Endothelial cell of umbilical vein (primary cell): ENCODE results near the gene PFDN1. TPM values are rescaled to one million over a fixed set of nuclear protein-coding genes. Genes with fewer than 3 reads are reported as not detected.

Source experiments
- BruUV-seq: library from RNA; stranded (reverse); fragments of 400-500 nt; replicated peaks from 2 replicates; lab custom pipeline; 2021; lab: Mats Ljungman, UMichigan
- CTCF ChIA-PET: fragments of 300-600, 350-600 bp; sonication (Branson Sonifier 250); formaldehyde crosslinking; loops from one replicate; lab custom pipeline; 2021; ENCODE audit warnings: antibody characterized with exemption, inconsistent platforms; lab: Charles Lee
- POLR2A ChIA-PET: fragments of 300-600, 350-600 bp; sonication (Branson Sonifier 250); formaldehyde crosslinking; loops from one replicate; lab custom pipeline; 2021; ENCODE audit warnings: antibody characterized with exemption, inconsistent platforms; lab: Charles Lee
- DNase-seq: peaks from one replicate; pipeline ENCODE4 v3.0.0-alpha.2; 2011; ENCODE audit warnings: low read depth, low spot score
- FAIRE-seq: peaks from 2 replicates; lab custom pipeline; 2011; peaks lifted over from hg19 to GRCh38; lab: Jason Lieb, UNC
- H2AFZ ChIP-seq: 2 replicates; pipeline ENCODE4 v1.6.0; 2012; ENCODE audit warnings: low read depth, low read length, control low read depth, inconsistent platforms
- H3K27ac ChIP-seq: 2 replicates; pipeline ENCODE4 v1.5.1; 2011; ENCODE audit warnings: low read depth, mild to moderate bottlenecking, control low read depth, low read length, moderate library complexity; ENCODE audit not compliant: insufficient read depth
- H3K27me3 ChIP-seq, 2 experiments: 2 replicates each; pipeline versions ENCODE4 v1.6.0 to v1.6.1; 2011; ENCODE audit warnings: low read length in 2 of 2, mixed read lengths in 1 of 2; ENCODE audit not compliant: control insufficient read depth in 2 of 2, insufficient read depth in 2 of 2
- H3K36me3 ChIP-seq, 2 experiments: 2 replicates in 1 of 2; 3 replicates in 1 of 2; pipeline ENCODE4 v1.5.1; 2011; ENCODE audit warnings: low read length in 2 of 2, mild to moderate bottlenecking in 1 of 2, moderate library complexity in 1 of 2; ENCODE audit not compliant: control insufficient read depth in 2 of 2, insufficient read depth in 2 of 2; ENCODE audit errors: extremely low read depth in 1 of 2
- H3K4me1 ChIP-seq: 3 replicates; pipeline ENCODE4 v1.5.1; 2011; ENCODE audit warnings: mild to moderate bottlenecking, low read length; ENCODE audit not compliant: control insufficient read depth, insufficient read depth; ENCODE audit errors: extremely low read depth
- H3K4me2 ChIP-seq: 2 replicates; pipeline ENCODE4 v1.6.1; 2011; ENCODE audit warnings: low read length, control low read depth, mixed read lengths; ENCODE audit not compliant: insufficient read depth
- H3K4me3 ChIP-seq, 3 experiments: fragments of 200-600 bp in 1 of 3; sonication (generic), shearing (Covaris generic) in 1 of 3; replicated peaks in 1 of 3; 2 replicates each; pipeline ENCODE4 v1.5.1; 2011 to 2016; ENCODE audit warnings: control low read depth in 3 of 3, low read length in 3 of 3, mild to moderate bottlenecking in 2 of 3, inconsistent platforms in 1 of 3, low read depth in 1 of 3, moderate library complexity in 1 of 3; ENCODE audit not compliant: insufficient read depth in 1 of 3
- H3K79me2 ChIP-seq: 2 replicates; pipeline ENCODE4 v1.6.0; 2012; ENCODE audit warnings: low read length, inconsistent platforms; ENCODE audit not compliant: control insufficient read depth, insufficient read depth
- H3K9ac ChIP-seq: replicated peaks from 2 replicates; pipeline ENCODE3; 2011; ENCODE audit warnings: low read length, control low read depth; ENCODE audit not compliant: insufficient read depth; ENCODE audit errors: extremely low read depth
- H3K9me1 ChIP-seq: replicated peaks from 3 replicates; pipeline ENCODE4 v1.6.0; 2011; ENCODE audit warnings: mild to moderate bottlenecking, low read length; ENCODE audit not compliant: control insufficient read depth, insufficient read depth; ENCODE audit errors: extremely low read depth
- H3K9me3 ChIP-seq: replicated peaks from 2 replicates; pipeline ENCODE4 v1.5.1; 2012; ENCODE audit warnings: low read length, inconsistent platforms; ENCODE audit not compliant: control insufficient read depth, insufficient read depth
- H4K20me1 ChIP-seq: replicated peaks from 2 replicates; pipeline ENCODE3; 2011; ENCODE audit warnings: mild to moderate bottlenecking, low read length; ENCODE audit not compliant: control insufficient read depth, insufficient read depth; ENCODE audit errors: extremely low read depth
- EZH2 ChIP-seq: IDR thresholded peaks from 2 replicates; pipeline ENCODE4 v1.6.1; 2012; ENCODE audit warnings: borderline replicate concordance, low read depth, mild to moderate bottlenecking, moderate library complexity, low read length, inconsistent platforms; ENCODE audit not compliant: severe bottlenecking
- FOS ChIP-seq: IDR thresholded peaks from 2 replicates; pipeline ENCODE4 v1.6.1; 2011; ENCODE audit warnings: mild to moderate bottlenecking, low read length, moderate library complexity, borderline replicate concordance; ENCODE audit not compliant: insufficient read depth
- GATA2 ChIP-seq: IDR thresholded peaks from 2 replicates; pipeline ENCODE4 v1.7.0; 2011; ENCODE audit warnings: low read depth, mild to moderate bottlenecking, moderate library complexity, mixed read lengths, low read length; ENCODE audit not compliant: insufficient read length, insufficient read depth
- JUN ChIP-seq: IDR thresholded peaks from 2 replicates; pipeline ENCODE4 v1.6.1; 2011; ENCODE audit warnings: borderline replicate concordance, low read depth; ENCODE audit not compliant: insufficient read length, insufficient read depth
- MYC ChIP-seq: IDR thresholded peaks from one replicate; pipeline ENCODE4 v1.6.1; 2011; ENCODE audit warnings: mild to moderate bottlenecking, low read depth, low read length
- POLR2A ChIP-seq: IDR thresholded peaks from 2 replicates; pipeline ENCODE4 v1.6.1; 2012; ENCODE audit warnings: low read depth, mild to moderate bottlenecking, control low read depth, low read length
- POLR2AphosphoS5 ChIP-seq: IDR thresholded peaks from 2 replicates; pipeline ENCODE4 v1.6.1; 2012; ENCODE audit warnings: low read depth, mild to moderate bottlenecking, control low read depth, low read length, moderate library complexity; ENCODE audit not compliant: insufficient read depth
- dilution Hi-C: fragments of 300-500 bp; cut with MboI; formaldehyde crosslinking; loops from one replicate; pipeline ENCODE4 v1.15.0; 2019; ENCODE audit warnings: low sequenced_read_pairs; ENCODE audit not compliant: extremely low pct_ligation_motif_present
- intact Hi-C: fragments of 100-400 bp; cut with micrococcal nuclease; formaldehyde crosslinking; loops from one replicate; pipeline ENCODE4 v1.10.0; 2022
- polyA plus RNA-seq, 4 experiments: library from polyadenylated mRNA; depleted of rRNA in 3 of 4; stranded (reverse) in 3 of 4; unstranded in 1 of 4; fragments of >200 nt; gene quantifications; 2 replicates each; pipeline versions ENCODE4 v1.2.1 to v1.2.3, GENCODE V29; 2011 to 2012; ENCODE audit warnings: missing spikeins in 1 of 4
- total RNA-seq: library from RNA; stranded (reverse); gene quantifications from 2 replicates; pipeline ENCODE4 v1.2.3, GENCODE V29; 2021
- TF ChIP-seq, protein P1 (sequence below), 2 donors: IDR thresholded peaks; 1 replicate in 1 of 2; 2 replicates in 1 of 2; pipeline ENCODE4 v1.5.1; 2011; ENCODE audit warnings: low read length in 2 of 2, mild to moderate bottlenecking in 2 of 2, moderate library complexity in 2 of 2, control low read depth in 1 of 2, inconsistent platforms in 1 of 2, low read depth in 1 of 2; ENCODE audit not compliant: insufficient read depth in 1 of 2; ENCODE audit errors: extremely low read depth in 1 of 2
- TF ChIP-seq, protein P2 (sequence below): IDR thresholded peaks from 2 replicates; pipeline ENCODE4 v1.6.1; 2011; ENCODE audit not compliant: insufficient read depth, insufficient read length

Gene PFDN1
- total and polyA plus RNA-seq, 2 donors (not counting 3 experiments of a cell fraction or from before 2014, with no cell fraction given), result 107 to 158 TPM

DNA sequence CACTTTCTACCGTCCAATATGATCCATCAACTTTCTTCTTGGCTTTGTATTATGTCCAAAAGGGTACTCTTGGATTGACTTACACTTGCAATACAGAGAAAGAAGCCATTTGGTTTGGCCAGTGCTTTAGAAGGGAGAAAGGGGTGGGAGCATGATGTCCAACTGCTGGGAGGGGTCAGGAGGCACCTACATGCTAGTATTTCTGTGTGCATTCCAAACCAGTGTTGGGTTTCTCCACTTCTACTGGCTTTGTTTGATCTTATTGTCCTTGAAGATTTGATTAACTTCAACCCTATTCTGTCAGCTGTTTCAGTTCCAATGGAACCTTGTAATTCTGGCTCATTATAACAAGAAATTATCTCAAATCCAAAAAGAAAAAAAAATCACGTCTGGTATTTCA, 100.3 kb downstream of the PFDN1 start:
- intact Hi-C loops (no loop called here), dilution Hi-C loops (no loop called here)
- Histone ChIP-seq H3K27me3 (no peaks in the 10 kb centered on the region), H3K9ac (no peak overlapping the region), H3K4me2 (no peak overlapping the region), H3K4me1 (peaks cover 14% of the 10 kb centered on the region), H2AFZ (no peak overlapping the region), H3K9me3 (no peaks in the 10 kb centered on the region), H3K79me2 (no peaks in the 10 kb centered on the region), H4K20me1 (no peaks in the 10 kb centered on the region), H3K4me3 (no peak overlapping the region), H3K9me1 (no peaks in the 10 kb centered on the region), H3K27ac (no peak overlapping the region), H3K36me3 (no peaks in the 10 kb centered on the region)
- TF ChIP-seq, protein P1, sequence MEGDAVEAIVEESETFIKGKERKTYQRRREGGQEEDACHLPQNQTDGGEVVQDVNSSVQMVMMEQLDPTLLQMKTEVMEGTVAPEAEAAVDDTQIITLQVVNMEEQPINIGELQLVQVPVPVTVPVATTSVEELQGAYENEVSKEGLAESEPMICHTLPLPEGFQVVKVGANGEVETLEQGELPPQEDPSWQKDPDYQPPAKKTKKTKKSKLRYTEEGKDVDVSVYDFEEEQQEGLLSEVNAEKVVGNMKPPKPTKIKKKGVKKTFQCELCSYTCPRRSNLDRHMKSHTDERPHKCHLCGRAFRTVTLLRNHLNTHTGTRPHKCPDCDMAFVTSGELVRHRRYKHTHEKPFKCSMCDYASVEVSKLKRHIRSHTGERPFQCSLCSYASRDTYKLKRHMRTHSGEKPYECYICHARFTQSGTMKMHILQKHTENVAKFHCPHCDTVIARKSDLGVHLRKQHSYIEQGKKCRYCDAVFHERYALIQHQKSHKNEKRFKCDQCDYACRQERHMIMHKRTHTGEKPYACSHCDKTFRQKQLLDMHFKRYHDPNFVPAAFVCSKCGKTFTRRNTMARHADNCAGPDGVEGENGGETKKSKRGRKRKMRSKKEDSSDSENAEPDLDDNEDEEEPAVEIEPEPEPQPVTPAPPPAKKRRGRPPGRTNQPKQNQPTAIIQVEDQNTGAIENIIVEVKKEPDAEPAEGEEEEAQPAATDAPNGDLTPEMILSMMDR (IDR thresholded peaks at IDR 0.05; ENCODE audit: extremely low read depth in 1 of 2, insufficient read depth in 1 of 2, low read depth in 1 of 2, low read length in 2 of 2), result no peak
- no peak for TF ChIP-seq EZH2
- TF ChIP-seq GATA2, result no peak
- TF ChIP-seq, protein P2, sequence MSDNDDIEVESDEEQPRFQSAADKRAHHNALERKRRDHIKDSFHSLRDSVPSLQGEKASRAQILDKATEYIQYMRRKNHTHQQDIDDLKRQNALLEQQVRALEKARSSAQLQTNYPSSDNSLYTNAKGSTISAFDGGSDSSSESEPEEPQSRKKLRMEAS, result no peak
- TF ChIP-seq MYC, result no peak
- TF ChIP-seq POLR2AphosphoS5, result no peak
- no peak for TF ChIP-seq POLR2A
- TF ChIP-seq JUN, result no peak
- TF ChIP-seq FOS, result no peak
- ChIA-PET POLR2A (no interaction called here), CTCF (no interaction called here)
- DNase-seq, result no peak
- no TSS peak for BruUV-seq
- no peak for FAIRE-seq
